Loucy (cell line): ENCODE data around the gene ARMC9.

Experiments
- H2AFZ ChIP-seq: fragments of 200-600 bp; sonication (generic); 2 replicates; pipeline ENCODE4 v1.6.0; 2016; ENCODE audit warnings: antibody characterized with exemption, mild to moderate bottlenecking, low read length, moderate library complexity
- H3F3A ChIP-seq: fragments of 200-600 bp; 2 replicates; pipeline ENCODE4 v1.6.0; 2016; ENCODE audit warnings: antibody characterized with exemption, low read depth, mild to moderate bottlenecking
- H3K27me3 ChIP-seq: fragments of 200-600 bp; sonication (generic); 2 replicates; pipeline ENCODE4 v1.6.1; 2014; ENCODE audit warnings: low read length, mild to moderate bottlenecking; ENCODE audit not compliant: insufficient read depth, poor library complexity, severe bottlenecking
- H3K36me3 ChIP-seq: fragments of 200-600 bp; sonication (generic); 2 replicates; pipeline ENCODE4 v1.6.1; 2016; ENCODE audit warnings: low read length; ENCODE audit not compliant: insufficient read depth
- H3K4me1 ChIP-seq: fragments of 200-600 bp; sonication (generic); 2 replicates; pipeline ENCODE4 v1.5.1; 2014; ENCODE audit warnings: low read length, mild to moderate bottlenecking; ENCODE audit not compliant: insufficient read depth, poor library complexity, severe bottlenecking
- H3K4me2 ChIP-seq: fragments of 200-600 bp; sonication (generic); 2 replicates; pipeline ENCODE4 v1.6.0; 2014; ENCODE audit warnings: antibody characterized with exemption, low read length, low read depth, mild to moderate bottlenecking; ENCODE audit not compliant: poor library complexity, severe bottlenecking
- H3K4me3 ChIP-seq: fragments of 200-600 bp; sonication (generic); 2 replicates; pipeline ENCODE4 v1.5.1; 2014; ENCODE audit warnings: low read length, mild to moderate bottlenecking, mixed read lengths; ENCODE audit not compliant: poor library complexity, severe bottlenecking
- H3K79me2 ChIP-seq: fragments of 200-600 bp; sonication (generic); 2 replicates; pipeline ENCODE4 v1.6.1; 2014; ENCODE audit warnings: low read length; ENCODE audit not compliant: insufficient read depth
- H3K9ac ChIP-seq: fragments of 200-600 bp; sonication (generic); 2 replicates; pipeline ENCODE4 v1.6.0; 2014; ENCODE audit warnings: mild to moderate bottlenecking, low read depth, low read length, moderate library complexity; ENCODE audit not compliant: poor library complexity, severe bottlenecking
- H3K9me2 ChIP-seq: fragments of 200-600 bp; sonication (generic); replicated peaks from 2 replicates; pipeline ENCODE4 v1.6.1; 2016; ENCODE audit warnings: low read depth, low read length, mixed read lengths
- H3K9me3 ChIP-seq: fragments of 200-600 bp; sonication (generic); 2 replicates; pipeline ENCODE4 v1.6.1; 2014; ENCODE audit warnings: mild to moderate bottlenecking, antibody characterized with exemption, low read length, low read depth; ENCODE audit not compliant: insufficient read depth
- H4K20me1 ChIP-seq: fragments of 200-600 bp; sonication (generic); 2 replicates; pipeline ENCODE4 v1.6.0; 2014; ENCODE audit warnings: antibody characterized with exemption, low read length, mild to moderate bottlenecking; ENCODE audit not compliant: insufficient read depth, poor library complexity, severe bottlenecking
- CTCF ChIP-seq: fragments of 200-600 bp; sonication (generic); conservative IDR thresholded peaks from 2 replicates; pipeline ENCODE4 v1.5.1; 2014; ENCODE audit warnings: mild to moderate bottlenecking, antibody characterized with exemption, low read length
- EZH2phosphoT487 ChIP-seq: fragments of 200-600 bp; IDR thresholded peaks from 2 replicates; pipeline ENCODE4 v1.6.1; 2018; ENCODE audit warnings: antibody characterized with exemption, mild to moderate bottlenecking, moderate library complexity, borderline replicate concordance

Gene ARMC9

GRCh38 chr2:231288590-231288989, 90.2 kb downstream of the ARMC9 start:
- Histone ChIP-seq H3K79me2 (no peaks in the 10 kb centered on the region), H3K36me3 (no peaks in the 10 kb centered on the region), H4K20me1 (no peaks in the 10 kb centered on the region), H3K9me3 (no peaks in the 10 kb centered on the region), H3K4me1 (no peaks in the 10 kb centered on the region), H3K4me2 (no peak overlapping the region), H2AFZ (no peak overlapping the region), H3F3A (no peaks in the 10 kb centered on the region), H3K4me3 (no peak overlapping the region), H3K9me2 (no peaks in the 10 kb centered on the region), H3K9ac (no peak overlapping the region), H3K27me3 (no peaks in the 10 kb centered on the region)
- TF ChIP-seq CTCF: no peak
- TF ChIP-seq EZH2phosphoT487: no peak

- Histone ChIP-seq H3K36me3 (no peaks in the 10 kb centered on the region), H3K4me2 (no peak overlapping the region), H3K79me2 (no peaks in the 10 kb centered on the region), H3K9me2 (no peaks in the 10 kb centered on the region), H3K4me1 (peaks cover 9% of the 10 kb centered on the region), H3K4me3 (no peak overlapping the region), H3K9ac (no peak overlapping the region), H3K9me3 (no peaks in the 10 kb centered on the region), H2AFZ (no peak overlapping the region), H3K27me3 (no peaks in the 10 kb centered on the region), H3F3A (no peaks in the 10 kb centered on the region), H4K20me1 (no peaks in the 10 kb centered on the region)
- TF ChIP-seq CTCF (no peak), EZH2phosphoT487 (no peak)
These were observed 92.0 kb downstream of the ARMC9 start for GRCh38 chr2:231290321-231291015.

GRCh38 chr2:231292472-231293134, 94.2 kb downstream of the ARMC9 start:
- no peaks in the 10 kb centered on the region for H3F3A ChIP-seq
- no peaks in the 10 kb centered on the region for H3K27me3 ChIP-seq
- no peak overlapping the region for H3K4me3 ChIP-seq
- no peaks in the 10 kb centered on the region for H3K36me3 ChIP-seq
- no peak for TF ChIP-seq EZH2phosphoT487
- no peak for TF ChIP-seq CTCF
- no peak overlapping the region for H3K4me2 ChIP-seq
- H3K79me2 ChIP-seq: no peaks in the 10 kb centered on the region
- H3K9ac ChIP-seq: no peak overlapping the region
- H3K4me1 ChIP-seq: peaks cover 9% of the 10 kb centered on the region
- H3K9me3 ChIP-seq: no peaks in the 10 kb centered on the region
- H4K20me1 ChIP-seq: no peaks in the 10 kb centered on the region
- no peaks in the 10 kb centered on the region for H3K9me2 ChIP-seq
- no peak overlapping the region for H2AFZ ChIP-seq
